Measurements from ENCODE around the gene CCM2.

DNA sequence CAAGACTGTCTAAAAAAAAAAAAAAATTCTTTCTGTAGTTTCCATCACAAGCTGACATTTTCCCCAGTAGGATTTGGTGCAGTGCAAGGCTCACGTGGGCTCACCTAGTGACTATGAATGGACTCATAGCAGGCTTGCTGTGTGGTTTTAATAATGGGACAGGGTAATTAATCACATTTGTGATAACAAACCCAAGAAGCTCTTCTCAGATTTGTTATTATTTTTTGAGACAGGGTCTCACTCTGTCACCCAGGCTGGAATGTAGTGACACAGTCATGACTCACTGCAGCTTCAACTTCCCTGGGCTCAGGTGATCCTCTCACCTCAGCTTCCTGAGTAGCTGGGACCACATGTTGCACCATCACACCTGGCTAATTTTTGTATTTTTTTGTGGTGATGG lies 48.7 kb downstream of the CCM2 start:
- no peak for TF ChIP-seq EP300 (IDR thresholded peaks at IDR 0.05)
- TF ChIP-seq, protein P1, sequence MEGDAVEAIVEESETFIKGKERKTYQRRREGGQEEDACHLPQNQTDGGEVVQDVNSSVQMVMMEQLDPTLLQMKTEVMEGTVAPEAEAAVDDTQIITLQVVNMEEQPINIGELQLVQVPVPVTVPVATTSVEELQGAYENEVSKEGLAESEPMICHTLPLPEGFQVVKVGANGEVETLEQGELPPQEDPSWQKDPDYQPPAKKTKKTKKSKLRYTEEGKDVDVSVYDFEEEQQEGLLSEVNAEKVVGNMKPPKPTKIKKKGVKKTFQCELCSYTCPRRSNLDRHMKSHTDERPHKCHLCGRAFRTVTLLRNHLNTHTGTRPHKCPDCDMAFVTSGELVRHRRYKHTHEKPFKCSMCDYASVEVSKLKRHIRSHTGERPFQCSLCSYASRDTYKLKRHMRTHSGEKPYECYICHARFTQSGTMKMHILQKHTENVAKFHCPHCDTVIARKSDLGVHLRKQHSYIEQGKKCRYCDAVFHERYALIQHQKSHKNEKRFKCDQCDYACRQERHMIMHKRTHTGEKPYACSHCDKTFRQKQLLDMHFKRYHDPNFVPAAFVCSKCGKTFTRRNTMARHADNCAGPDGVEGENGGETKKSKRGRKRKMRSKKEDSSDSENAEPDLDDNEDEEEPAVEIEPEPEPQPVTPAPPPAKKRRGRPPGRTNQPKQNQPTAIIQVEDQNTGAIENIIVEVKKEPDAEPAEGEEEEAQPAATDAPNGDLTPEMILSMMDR (IDR thresholded peaks at IDR 0.05), result no peak
- no peak for TF ChIP-seq POLR2A (IDR thresholded peaks at IDR 0.05)

Data from tibial nerve (tissue), 4 donors.